C4-2B (cell line): Measurements from ENCODE around the gene CCDC38.
A peak's percentile ranks its signal among the peaks of the same experiment; 100 is the strongest.

Experiments
- H3K27ac ChIP-seq: fragments of 450-650 bp; 2 replicates; pipeline ENCODE4 v1.5.1; 2017
- CTCF ChIP-seq: fragments of 450-650 bp; conservative IDR thresholded peaks from 2 replicates; pipeline ENCODE4 v1.5.1; 2017; ENCODE audit warnings: mild to moderate bottlenecking
- ZFX ChIP-seq: fragments of 450-650 bp; IDR thresholded peaks from 2 replicates; pipeline ENCODE4 v1.6.1; 2017

Gene CCDC38

GRCh38 chr12:95960241-95960640 lies 17.8 kb upstream of the CCDC38 start:
- TF ChIP-seq ZFX (no peak), CTCF (no peak)
- no peak overlapping the region for H3K27ac ChIP-seq

- TF ChIP-seq CTCF (peak; percentile 27), ZFX (no peak)
- H3K27ac ChIP-seq, result no peak overlapping the region
Measured at GRCh38 chr12:95959107-95959506, 16.7 kb upstream of the CCDC38 start.

GRCh38 chr12:95956557-95957145 lies 14.2 kb upstream of the CCDC38 start:
- TF ChIP-seq ZFX (no peak), CTCF (no peak)
- H3K27ac ChIP-seq, result no peak overlapping the region

GRCh38 chr12:95955549-95956159 lies 13.2 kb upstream of the CCDC38 start:
- no peak overlapping the region for H3K27ac ChIP-seq
- TF ChIP-seq ZFX (no peak), CTCF (no peak)

GRCh38 chr12:95953000-95953399 lies 10.6 kb upstream of the CCDC38 start:
- no peak for TF ChIP-seq ZFX
- no peak for TF ChIP-seq CTCF
- H3K27ac ChIP-seq, result no peak overlapping the region

GRCh38 chr12:95951515-95951914 lies 9.1 kb upstream of the CCDC38 start:
- no peak for TF ChIP-seq CTCF
- TF ChIP-seq ZFX, result no peak

GRCh38 chr12:95949477-95950206 lies 7.2 kb upstream of the CCDC38 start:
- TF ChIP-seq ZFX, result no peak
- TF ChIP-seq CTCF, result no peak
- no peak overlapping the region for H3K27ac ChIP-seq

More at GRCh38 chr12:95951515-95951914, 9.1 kb upstream of the CCDC38 start:
- no peak overlapping the region for H3K27ac ChIP-seq
